HG02970 (cell line): ENCODE data around the gene ZNF597.

Source experiments
- ATAC-seq: cut with Tn5 transposase; IDR thresholded peaks from one replicate; pipeline ENCODE4 v1.9.1; 2021; ENCODE audit warnings: mild to moderate bottlenecking, moderate library complexity, moderate number of reproducible peaks; ENCODE audit not compliant: unreplicated experiment, low FRiP score

Gene ZNF597, protein sequence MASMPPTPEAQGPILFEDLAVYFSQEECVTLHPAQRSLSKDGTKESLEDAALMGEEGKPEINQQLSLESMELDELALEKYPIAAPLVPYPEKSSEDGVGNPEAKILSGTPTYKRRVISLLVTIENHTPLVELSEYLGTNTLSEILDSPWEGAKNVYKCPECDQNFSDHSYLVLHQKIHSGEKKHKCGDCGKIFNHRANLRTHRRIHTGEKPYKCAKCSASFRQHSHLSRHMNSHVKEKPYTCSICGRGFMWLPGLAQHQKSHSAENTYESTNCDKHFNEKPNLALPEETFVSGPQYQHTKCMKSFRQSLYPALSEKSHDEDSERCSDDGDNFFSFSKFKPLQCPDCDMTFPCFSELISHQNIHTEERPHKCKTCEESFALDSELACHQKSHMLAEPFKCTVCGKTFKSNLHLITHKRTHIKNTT

DNA sequence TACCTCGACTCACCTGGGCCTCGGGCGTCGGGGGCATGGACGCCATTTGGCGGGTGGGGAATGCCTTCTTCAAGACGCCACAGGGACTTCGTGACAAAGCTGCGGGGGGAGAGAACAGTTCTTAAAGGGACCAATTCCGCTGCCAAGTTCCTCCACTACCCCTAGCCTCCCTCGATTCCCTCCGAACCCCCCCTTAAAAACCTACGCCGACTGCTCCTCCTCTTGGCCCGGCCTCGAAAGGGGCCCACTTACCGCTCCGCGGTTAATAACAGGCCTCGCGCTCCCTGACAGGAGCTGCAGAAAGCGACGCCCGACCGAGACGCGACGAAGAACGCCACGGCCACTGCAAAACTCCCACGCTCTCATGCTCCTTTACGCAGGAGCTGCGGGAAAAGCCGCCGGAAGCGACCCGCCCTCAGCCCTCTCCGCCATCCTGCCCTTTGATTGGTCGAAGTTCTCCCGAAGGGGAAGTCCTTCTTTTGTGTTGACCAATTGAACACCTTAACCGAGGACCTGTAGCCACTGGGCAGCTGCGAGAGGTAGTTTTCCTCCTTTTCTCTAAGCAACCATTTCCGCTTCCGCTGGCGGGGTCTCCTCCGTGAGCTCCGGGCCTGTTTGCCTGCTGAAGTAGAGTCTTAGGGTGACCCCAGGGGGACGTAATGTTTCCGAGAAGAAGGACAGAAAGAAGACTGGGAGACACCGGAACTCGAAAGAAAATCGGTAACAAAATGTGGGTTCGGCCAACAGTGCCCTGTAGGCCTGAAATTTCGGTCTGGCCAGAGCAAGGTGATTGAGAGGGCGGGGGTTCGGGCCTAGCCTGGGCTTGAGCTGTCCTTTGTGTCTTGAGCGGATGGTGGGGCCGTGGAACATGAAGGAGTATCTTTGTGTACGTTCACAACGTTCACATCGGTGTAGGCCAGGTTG lies at the start of gene ZNF597, which contains the start of gene NAA60:
ZNF597 (minus strand) TSS at position 397 of the 924 bp plus-strand sequence; CDS start at position 46, 351 bp downstream.
NAA60 (plus strand) TSS at position 573 of the 924 bp plus-strand sequence. CDS start 32,548 bp downstream, outside the sequence.
- peak; percentile 79 for ATAC-seq

DNA sequence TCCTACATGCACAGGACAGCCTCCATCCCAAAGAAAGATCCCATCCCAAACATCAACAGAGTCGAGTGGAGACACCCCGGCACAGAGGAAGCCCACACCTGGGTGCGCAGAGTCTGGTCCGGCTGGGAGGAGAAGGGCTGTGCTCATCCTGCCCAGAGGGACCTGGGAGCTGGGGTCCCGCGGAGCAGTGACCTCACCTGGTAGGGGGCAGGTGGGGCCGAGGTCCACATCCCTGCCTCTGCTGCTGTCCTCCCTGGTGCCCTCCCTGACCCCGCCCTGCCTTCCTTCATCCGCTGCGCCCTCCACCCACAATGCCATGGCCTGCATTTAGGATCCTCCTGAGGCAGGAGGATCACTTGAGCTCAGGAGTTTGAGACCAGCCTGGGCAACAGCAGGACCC lies 49.1 kb upstream of the ZNF597 start:
- ATAC-seq = no peak

DNA sequence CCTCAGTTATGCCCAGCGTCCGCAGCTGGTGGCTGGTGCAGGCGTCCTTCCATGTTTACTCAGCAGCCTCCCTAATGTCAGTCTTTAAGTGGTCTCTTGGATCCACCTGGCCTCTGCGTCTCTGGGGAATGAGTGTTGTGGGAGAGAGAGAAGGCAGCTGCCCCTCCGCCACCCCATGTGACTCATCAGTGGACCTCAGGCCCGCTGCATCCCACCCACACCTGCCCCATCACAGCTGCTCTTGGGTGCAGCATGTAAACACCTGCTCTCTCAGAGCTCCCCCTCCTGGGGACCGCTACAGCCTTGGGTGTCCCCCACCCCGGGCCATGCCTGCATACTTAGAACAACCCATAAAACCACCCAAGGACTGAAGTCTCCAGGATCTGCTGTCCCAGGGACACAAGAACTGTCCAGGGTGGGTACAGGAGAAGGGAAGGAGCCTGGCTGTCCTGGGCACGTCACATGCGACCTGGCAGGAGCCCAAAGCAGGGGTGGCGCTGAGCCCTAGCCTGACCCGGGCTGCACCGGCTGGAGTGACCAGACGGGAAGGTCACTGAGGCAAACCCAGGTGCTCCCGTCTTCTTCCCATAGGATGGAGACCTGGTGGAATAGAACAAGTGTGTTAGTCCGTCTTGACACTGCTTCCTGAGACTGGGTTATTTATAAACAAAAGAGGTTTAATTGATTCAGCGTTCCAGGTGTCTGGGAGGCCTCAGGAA lies 47.8 kb upstream of the ZNF597 start:
- no peak for ATAC-seq

DNA sequence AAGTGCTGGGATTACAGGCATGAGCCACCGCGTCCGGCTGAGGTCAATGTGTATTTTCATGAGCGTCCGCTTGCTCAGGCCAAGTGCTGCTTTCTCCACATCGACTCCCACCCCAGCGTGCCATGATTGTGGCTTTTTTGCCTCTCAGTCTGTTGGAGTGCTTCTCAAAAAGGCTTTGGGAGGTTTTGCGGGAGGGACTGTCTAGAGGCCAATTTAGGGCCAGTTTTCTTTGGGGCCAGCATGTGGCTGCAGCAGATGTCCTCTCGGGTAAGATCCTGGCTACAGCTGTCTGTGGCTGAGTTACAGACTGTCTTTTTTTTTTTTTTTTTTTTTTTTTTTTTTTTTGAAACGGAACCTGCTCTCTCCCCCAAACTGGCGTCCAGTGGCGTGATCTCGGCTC lies 45.5 kb upstream of the ZNF597 start:
- no peak for ATAC-seq

DNA sequence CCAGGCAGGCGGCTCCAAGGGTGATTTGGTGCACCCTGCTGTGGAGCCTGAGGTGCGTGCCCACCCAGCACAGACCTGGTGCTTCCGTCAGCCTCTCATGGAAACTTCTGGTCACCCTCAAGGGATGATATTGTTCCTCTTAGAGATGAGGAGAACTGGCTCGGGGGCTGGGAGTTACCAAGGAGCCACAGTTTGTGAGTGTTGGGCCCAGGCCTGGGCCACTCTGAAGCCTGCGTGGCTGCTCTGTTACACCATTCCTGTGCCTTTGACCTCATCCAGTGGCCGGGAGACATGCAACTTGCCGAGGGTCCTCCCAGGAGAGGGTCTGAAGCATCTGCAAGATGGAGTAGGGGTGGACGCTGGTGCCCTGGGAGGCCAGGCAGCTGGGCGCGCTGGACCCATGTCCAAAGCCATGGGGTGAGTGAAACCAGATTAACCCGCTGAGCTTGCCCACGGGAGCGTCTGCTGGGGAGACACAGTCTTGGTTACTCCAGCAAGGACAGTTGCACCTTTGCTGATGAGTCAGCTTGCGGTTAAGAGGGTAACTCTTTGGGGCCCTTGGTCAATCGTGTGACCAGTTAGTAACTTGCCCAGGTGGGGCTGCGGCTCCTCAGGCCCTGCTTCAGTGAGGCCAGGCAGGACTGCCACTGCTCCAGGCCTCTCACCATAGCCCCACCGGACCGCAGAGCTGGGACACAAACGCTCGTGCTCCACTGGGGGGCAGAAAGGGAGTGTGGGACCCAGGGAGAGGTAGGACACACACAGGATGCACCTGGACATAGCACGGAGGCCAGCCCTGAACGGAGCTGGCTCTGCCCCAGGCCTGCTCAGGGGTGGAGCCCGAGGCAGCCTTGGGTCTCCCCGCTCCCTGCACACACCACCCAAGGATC lies 44.5 kb upstream of the ZNF597 start:
- no peak for ATAC-seq

DNA sequence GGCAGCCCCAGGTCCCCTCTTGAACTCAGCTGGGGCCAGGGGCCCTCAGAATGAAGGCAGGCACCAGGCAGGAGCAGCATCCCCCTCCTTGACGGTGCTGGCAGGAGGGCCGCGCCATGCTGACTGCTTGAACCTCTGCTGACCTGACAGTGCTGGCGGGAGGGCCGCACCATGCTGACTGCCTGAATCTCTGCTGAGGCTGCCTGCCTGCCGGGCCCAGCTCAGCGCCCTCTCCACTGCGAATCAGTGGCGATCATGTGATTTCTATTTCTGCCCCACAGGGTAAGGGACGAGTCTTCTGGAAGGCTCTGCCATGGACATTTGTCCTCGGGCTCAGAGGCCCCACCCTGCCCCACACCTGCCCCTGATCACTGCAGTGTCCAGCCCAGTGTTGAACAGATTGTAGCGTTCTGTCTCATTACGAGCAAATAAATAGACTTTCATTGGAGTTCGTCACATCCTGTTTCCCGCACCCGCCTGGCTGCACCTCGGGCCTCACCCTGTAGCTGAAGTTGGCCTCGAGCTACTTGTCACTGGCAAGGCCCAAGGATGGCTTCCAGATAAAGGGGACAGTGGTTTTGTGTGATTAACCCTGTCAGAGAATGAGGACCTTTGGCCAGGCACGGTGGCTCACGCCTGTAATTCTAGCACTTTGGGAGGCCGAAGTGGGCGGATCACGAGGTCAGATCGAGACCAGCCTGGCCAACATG lies 43.4 kb upstream of the ZNF597 start:
- no peak for ATAC-seq

DNA sequence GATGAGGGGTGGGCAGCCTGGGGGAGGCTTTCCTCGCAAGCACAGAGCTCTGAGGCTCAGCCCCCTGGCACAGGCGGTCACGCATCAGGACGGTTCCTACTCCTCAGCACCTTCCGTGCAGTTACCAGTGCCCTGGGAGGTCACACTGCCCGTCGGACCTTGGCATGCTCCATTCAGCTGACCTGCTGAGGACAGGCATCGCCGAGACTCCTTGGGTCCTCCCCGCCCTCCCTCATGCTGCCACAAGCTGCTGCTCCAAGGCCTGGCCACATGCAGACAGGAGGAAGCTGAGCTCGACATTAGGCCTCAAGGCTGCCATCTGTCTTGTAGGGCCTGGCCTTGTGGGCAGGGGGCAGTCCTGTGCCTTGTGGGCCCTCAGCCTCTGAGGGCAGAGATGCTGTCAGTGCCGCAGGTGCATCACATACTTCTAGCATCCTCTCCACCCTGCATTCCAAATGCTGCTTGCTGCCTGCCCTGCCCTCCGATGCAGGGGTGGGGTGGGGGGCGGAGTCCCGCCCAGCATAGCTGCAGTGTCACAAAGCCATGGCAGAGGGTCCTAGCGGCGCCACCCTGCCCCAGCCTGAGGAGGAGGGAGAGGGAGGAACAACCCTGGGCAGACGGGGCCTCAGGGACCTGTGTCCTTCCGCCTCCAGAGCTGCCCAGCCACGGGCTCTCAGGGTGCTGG lies 42.7 kb upstream of the ZNF597 start:
- no peak for ATAC-seq

DNA sequence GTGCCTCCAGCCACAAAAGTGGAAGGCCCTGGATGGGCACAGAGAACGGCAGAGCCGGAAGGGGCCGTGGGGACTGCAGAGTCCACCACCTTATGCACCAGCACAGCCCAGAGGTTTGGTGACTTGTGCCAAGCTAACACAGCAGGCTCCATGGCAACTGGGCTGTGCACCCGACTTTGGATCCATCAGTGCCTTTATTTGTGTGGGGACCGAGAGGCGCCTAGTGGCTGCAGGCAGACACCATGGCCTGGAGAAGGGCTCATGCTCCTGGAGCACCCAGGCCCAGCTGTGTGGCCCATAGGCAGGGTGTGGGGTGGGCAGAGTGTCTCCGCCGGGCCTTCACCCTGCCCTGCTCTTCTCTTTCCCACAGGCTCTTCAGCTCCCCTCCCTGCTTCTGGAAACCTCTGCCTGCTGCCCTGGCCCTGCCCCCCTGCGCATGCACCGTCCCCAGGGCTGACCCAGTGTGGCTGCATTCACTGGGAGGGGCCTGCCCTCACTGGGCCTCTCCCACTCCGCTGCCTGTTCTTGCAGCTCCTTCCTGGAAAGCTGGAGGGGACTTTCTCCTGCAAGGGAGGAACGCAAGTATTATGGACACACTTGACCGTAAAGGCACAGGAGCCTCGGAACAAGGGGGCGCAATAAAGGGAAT lies 41.9 kb upstream of the ZNF597 start:
- no peak for ATAC-seq

DNA sequence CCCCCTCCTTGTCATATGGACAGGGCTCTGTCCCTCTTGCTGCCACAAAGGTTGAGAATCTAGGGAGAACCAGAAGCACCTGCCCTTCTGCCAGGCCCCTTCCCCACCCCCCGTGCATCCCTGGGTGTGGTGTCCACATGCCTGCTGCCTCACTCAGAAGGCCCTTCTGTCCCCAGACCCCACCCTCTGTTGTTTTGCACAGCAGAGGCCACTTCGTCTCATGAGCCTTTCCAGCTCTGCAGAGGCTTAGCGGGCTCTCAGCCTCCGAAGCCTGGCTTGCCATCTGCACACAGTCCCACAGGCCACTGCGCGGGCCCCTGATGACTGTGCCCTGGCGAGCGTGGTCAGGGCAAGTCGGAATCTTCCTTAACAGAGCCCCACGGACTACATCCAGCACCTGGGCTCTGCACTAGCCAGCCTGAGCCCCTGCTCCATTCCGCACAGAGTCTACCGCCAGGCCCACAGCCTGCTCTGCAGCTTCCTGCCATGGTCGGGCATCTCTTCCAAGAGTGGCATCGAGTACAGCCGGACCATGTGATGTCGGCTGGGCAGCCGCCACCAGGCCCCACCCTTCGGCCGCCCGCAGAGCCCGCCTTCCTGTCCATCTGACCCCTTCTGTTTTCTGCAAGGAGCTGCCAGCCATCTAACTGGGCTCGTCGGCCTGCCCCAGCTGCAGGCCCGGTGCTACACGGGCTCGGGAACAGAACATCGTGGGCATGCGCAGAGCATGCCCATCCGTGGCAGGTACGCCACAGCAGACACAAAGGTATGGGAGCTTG lies 41.2 kb upstream of the ZNF597 start:
- no peak for ATAC-seq

DNA sequence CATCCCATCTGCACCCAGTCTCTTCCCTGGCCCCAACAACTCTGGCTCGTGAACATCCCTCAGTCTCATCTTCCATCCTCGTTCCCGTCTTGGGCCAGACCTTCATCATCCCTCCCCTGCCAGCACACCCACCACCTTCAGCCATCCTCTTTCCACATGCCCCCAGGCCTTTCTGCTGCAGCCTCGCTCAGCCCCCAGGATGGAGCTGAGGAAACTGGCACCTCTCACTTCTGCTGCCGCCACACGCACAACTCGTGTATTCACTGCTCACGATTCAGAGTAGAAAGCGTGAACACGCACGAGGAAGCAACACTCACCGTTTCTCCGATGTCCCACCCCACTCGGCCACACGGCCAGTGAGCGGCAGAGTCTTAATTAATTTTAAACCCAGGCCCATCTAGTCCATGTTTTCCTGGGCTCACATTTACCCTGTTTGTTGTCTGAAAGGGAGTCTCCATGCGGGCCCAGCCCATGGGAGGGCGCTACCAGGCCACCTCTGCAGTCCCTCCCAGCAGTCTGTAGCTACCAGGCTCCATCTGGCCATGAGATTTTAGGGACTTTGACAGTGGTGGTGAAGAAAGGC lies 39.4 kb upstream of the ZNF597 start:
- ATAC-seq = no peak

DNA sequence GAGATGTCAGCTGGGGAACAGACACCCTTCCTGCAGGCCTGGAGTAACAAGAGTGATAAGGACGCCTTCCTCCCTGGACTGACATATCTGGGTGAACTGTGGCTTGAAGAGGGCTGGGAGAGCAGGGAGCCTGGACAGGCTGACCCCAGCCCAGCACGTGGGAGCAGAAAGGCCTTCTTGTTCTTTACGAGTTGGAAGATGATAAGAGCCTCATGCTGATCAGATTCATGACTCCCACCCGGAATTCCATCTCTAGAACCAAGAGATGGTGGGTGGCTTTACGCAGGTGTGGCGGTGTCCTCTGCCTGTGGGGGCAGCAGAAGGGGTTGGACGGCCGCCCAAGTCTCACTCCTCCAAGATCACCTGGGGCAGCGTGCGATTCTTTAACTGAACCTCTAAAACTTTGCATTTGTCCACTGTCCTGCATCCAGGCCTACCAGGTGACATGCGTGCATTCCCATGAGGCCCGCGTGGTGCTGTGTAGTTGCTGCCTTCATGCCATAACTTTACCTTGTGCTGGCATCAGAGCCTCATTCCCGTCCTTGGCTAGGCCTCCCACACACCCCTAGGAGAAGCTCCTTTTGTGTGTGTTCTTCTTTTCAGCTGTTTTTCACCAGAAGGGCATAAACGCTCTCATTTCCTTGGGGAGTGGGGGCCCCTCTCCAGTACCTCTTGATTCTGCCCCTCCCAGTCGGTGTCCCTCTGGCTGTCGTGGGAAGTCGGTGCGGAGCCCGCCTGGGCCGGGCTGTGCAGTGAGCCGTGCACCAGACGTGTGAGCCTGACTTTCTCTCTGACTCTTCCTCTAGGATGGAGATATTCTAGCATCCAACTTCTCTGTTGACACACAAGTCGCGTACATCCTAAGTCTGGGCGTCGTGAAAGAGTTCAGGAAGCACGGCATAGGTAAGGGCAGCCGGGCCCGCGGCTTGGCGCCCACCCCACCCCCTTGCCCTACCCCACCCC lies 38.7 kb upstream of the ZNF597 start:
- no peak for ATAC-seq

DNA sequence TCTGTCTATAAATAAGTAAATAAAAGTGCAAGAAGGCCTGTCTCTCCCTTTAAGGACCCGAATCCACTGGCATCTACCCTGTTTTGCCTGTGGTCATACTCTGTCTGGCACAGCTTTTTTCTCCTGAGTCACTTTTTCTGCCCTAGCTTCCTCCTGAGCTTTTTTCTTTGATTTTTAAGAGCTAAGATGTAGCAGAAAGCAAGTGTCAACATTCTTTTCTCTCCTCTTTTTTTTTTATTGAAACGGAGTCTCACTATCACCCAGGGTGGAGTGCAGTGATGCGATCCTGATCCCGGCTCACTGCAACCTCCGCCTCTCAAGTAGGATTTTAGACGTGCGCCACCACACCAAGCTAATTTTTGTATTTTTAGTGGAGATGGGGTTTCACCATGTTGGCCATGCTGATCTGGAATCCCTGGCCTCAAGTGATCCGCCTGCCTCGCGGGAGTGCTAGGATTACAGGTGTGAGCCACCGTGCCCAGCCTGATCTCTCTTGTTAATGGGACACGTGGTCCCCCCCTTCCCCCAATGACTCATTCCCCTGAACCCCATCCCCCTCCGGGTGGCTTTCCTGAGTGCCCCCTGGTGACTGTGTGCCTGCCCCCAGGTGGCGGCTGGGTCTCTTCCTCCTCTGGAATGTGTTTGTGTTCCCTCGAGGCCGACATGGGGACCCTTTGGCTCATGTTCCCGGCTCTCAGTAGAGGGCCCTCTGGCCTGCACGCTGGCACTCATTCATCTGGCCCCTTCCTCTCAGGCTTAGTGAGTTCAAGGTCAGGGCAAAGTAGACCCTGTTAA lies 37.8 kb upstream of the ZNF597 start:
- no peak for ATAC-seq

DNA sequence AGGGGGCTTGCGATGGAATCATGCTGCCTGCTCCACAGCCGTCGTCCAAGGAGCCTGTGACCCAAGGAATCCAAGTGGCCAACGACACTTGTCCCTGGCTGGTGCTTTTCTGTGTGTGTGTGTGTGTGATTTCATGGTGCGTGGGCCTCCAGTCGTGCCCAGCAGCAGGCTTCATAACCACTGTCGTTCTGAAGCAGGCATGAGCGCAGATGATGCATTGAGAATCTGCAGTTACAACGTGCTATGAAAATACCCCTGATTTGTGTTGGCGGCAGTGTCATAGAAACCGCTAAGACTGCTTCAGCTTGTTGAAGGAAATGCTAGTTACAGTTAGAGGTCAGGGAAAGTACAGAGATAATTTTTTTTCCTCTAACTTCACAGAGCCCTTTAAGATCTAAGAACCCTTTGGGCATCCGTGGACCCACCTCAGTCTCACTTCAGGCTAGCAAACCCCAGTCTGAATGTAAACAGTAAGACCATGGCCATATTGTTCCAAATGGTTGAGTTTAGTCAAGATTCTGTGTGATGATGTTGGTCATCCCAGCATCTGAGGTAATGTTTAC lies 36.4 kb upstream of the ZNF597 start:
- ATAC-seq = no peak

DNA sequence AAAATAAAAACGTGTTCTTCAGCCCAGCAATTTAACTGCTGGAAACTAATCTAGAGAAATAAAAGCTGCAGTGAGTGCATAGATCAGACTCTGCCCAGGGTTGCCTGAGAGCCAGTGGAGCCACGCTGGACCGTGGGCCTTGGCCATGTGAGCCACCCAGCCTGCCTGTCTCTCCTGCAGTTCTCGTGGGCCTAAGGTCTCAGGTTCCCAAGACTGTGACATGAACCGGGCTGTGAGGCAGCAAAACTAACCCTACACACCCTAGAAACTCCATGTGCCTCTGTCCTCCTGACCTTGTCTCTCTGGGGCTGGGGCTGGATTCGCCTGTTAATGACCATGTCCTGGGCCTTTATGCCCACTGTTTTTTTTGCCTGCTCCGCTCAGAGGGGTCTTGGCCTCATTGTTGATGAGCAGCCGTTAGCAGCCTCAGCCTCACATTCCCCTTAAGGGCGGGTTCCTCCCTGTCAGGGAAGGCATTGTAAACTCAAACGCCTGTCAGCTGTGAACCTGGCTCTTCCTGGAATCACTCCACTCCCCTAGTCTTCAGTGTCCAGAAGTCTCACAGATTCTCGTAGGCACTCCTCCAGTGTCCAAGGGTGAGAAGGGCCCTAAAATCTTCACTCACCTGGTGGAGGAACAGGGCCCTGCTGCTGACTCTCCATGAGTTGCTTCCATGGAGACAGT lies 35.1 kb upstream of the ZNF597 start:
- ATAC-seq = no peak
